Ishikawa (cell line): ENCODE measurements around the gene TYW5.

Experiments
- CEBPB ChIP-seq: IDR thresholded peaks from 2 replicates; pipeline ENCODE4 v1.6.1; 2012
- CREB1 ChIP-seq: IDR thresholded peaks from 2 replicates; pipeline ENCODE4 v1.6.1; 2012; ENCODE audit warnings: low read depth
- RAD21 ChIP-seq: IDR thresholded peaks from 2 replicates; pipeline ENCODE4 v1.6.1; 2012; ENCODE audit warnings: low read depth

GRCh38 chr2:199979398-199979797 is 24.1 kb upstream of the TYW5 start:
- TF ChIP-seq RAD21 (no peak), CREB1 (no peak), CEBPB (no peak)
